PFSK-1 (cell line): ENCODE measurements around the gene NCSTN.

ENCODE experiments used
- POLR2AphosphoS5 ChIP-seq: IDR thresholded peaks from 2 replicates; pipeline ENCODE4 v1.6.1; 2012; ENCODE audit warnings: low read depth, mild to moderate bottlenecking, control low read depth, low read length, moderate library complexity
- REST ChIP-seq, 2 experiments: IDR thresholded peaks; 2 replicates each; pipeline versions ENCODE4 v1.6.1 to v1.8.0; 2011 to 2012; ENCODE audit warnings: low read depth in 2 of 2, low read length in 2 of 2, control low read depth in 1 of 2, inconsistent platforms in 1 of 2, mild to moderate bottlenecking in 1 of 2, moderate library complexity in 1 of 2; ENCODE audit not compliant: insufficient read depth in 1 of 2
- SIN3A ChIP-seq: IDR thresholded peaks from 2 replicates; pipeline ENCODE4 v1.6.1; 2012; ENCODE audit warnings: mild to moderate bottlenecking, low read length, moderate library complexity, borderline replicate concordance; ENCODE audit not compliant: insufficient read depth

GRCh38 chr1:160405331-160405877 lies 62.2 kb downstream of the NCSTN start:
- TF ChIP-seq POLR2AphosphoS5 (no peak), SIN3A (no peak), REST (IDR thresholded peaks at IDR 0.05; ENCODE audit: insufficient read depth in 1 of 2, low read depth in 2 of 2, low read length in 2 of 2) (no peak)
